Activated T-cell treated with anti-CD3 and anti-CD28 coated beads, Interleukin-2, amount 50 U/mL, for 4 hours (primary cell): ENCODE results near the gene DDX47. TPM values are rescaled to one million over a fixed set of nuclear protein-coding genes. Genes with fewer than 3 reads are reported as not detected.

Experiments
- ATAC-seq, 2 donors: fragments of 200-7000 bp; cut with Tn5 transposase; one replicate each; pipeline ENCODE4 v1.10.0; 2021
- DNase-seq: peaks from one replicate; pipeline ENCODE4 v3.0.0-alpha.2; 2020
- H3K27me3 Mint-ChIP-seq: one replicate; pipeline ENCODE4 v1.8.0; 2021; ENCODE audit warnings: low read depth, mixed read lengths
- H3K36me3 Mint-ChIP-seq: one replicate; pipeline ENCODE4 v1.8.0; 2022; ENCODE audit warnings: mixed read lengths; ENCODE audit not compliant: insufficient read depth
- H3K4me1 Mint-ChIP-seq: one replicate; pipeline ENCODE4 v1.8.0; 2021; ENCODE audit warnings: low read depth, mixed read lengths
- H3K4me3 Mint-ChIP-seq: one replicate; pipeline ENCODE4 v1.8.0; 2021; ENCODE audit warnings: mild to moderate bottlenecking, moderate library complexity, mixed read lengths
- H3K9me3 Mint-ChIP-seq: one replicate; pipeline ENCODE4 v1.8.0; 2021; ENCODE audit warnings: mixed read lengths
- total RNA-seq, 3 donors: library from RNA; stranded (reverse); gene quantifications; one replicate each; pipeline ENCODE4 v1.2.1, GENCODE V29; 2021

The DDX47 gene
- total RNA-seq: 100 to 1,000 TPM; 128 to 141 (median 137) TPM

DNA sequence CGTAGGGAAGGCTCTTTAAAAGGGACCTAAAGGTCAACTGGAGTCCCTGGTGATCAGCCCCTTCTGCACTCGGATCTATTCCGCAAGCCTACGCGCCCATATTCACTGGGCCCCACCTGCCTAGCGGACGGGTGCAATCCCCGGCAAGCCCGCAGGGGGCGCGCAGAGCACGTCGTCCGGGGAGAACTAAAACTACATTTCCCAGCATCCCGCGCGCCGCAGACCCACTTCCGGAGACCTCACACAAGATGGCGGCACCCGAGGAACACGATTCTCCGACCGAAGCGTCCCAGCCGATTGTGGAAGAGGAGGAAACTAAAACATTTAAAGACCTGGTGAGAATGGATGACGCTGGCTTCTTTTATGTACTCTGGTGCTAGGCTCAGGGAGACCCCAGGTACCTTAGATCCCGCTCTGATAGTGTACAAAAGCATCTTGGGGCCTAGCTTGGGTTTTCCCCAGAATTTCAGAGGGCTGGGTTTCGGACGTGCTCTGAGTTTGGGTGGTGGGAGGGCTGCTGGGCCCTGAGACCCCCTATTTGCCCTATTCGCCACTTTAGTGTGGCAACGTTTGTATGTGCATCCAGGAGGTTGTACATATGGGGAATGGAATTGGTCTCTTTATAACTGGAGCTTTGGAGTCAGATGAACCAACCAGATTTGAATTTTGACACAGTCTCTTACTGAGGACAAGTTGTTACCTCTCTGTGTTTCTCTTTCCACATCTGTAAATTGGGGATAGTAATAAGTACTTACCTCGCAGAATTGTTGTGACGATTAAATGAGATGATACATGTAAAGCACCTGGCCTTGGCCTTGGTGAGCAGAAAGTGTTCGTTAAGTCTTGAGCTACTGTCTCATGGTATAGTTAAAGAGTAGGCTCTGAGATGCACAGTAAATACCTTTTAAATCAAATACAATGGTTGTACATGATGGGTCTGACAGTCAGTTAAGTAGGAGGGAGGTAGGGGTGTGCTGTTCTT is at the start of gene DDX47:
Gene DDX47, plus strand, starts transcription at position 227 of the 982 bp plus-strand sequence. Its CDS starts 22 bp downstream, at position 249.
- DNase-seq (peak; percentile 98), ATAC-seq (peak; percentile 93 to 95)
- peak within 1 kb of the TSS; percentile 98 for H3K4me3 Mint-ChIP-seq
- peaks cover 56% of the 10 kb centered on the region for H3K4me1 Mint-ChIP-seq
- no peaks in the 10 kb centered on the region for H3K27me3 Mint-ChIP-seq
- peaks cover 18% of the 10 kb centered on the region for H3K36me3 Mint-ChIP-seq
- H3K9me3 Mint-ChIP-seq: no peaks in the 10 kb centered on the region

DNA sequence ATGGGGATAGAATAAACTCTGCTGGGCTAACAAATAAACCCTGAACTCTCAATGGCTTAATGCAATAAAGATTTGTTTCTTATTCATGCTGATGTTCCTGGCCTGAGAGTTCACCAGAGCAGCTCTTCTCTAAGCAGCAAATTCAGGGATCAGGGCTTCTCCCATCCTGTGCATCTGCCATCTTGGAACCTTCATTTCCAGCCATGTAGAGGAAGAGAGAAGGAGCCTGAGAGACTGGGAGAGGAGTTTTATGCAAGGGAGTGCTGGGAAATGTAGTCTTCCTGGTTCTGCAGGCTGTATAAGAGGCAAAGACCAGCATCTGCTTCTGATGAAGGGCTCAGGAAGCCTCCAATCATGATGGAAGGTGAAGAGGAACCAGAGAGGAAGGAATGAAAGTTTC is 48.3 kb upstream of the DDX47 start:
- Mint-ChIP-seq H3K4me1 (peaks cover 2% of the 10 kb centered on the region), H3K9me3 (peaks cover 2% of the 10 kb centered on the region), H3K27me3 (no peaks in the 10 kb centered on the region), H3K4me3 (no peak overlapping the region), H3K36me3 (peaks cover 3% of the 10 kb centered on the region)
- no peak for ATAC-seq
- no peak for DNase-seq

DNA sequence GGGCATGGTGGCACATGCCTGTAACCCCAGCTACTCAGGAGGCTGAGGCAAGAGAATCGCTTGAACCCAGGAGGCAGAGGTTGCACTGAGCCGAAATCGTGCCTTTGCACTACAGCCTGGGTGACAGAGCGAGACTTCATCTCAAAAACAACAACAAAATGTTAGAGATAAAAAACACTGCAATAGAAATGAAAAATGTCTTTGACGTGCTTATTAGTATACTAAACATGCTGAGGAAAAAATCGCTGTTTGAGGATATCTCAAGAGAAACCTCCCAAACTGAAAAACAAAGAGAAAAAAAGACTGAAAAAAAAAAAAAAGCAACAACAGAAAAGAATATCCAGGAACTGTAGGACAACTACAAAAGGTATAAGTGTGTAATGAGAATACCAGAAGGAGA is 42.9 kb upstream of the DDX47 start:
- H3K27me3 Mint-ChIP-seq: no peaks in the 10 kb centered on the region
- H3K9me3 Mint-ChIP-seq: peaks cover 11% of the 10 kb centered on the region
- H3K4me1 Mint-ChIP-seq: no peaks in the 10 kb centered on the region
- DNase-seq (no peak), ATAC-seq (no peak)
- H3K4me3 Mint-ChIP-seq: no peak overlapping the region
- no peaks in the 10 kb centered on the region for H3K36me3 Mint-ChIP-seq

DNA sequence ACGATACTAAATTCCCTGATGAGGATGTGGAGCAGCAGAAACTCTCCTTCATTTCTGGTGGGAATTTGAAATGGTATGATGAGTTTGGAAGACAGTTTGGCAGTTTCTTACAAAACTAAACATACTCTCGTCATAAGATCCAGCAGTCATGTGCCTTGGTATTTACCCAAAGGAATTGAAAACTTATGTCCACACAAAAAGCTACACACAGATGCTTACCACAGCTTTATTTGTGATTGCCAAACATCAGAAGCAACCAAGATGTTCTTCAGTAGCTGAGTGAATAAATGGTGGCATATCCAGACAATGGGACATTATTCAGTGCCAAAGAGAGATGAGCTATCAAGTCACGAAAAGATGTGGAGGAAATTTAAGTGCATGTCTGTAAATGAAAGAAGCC is 38.4 kb upstream of the DDX47 start:
- DNase-seq: no peak
- Mint-ChIP-seq H3K36me3 (no peaks in the 10 kb centered on the region), H3K9me3 (peaks cover 9% of the 10 kb centered on the region), H3K27me3 (no peaks in the 10 kb centered on the region), H3K4me3 (no peak overlapping the region), H3K4me1 (no peaks in the 10 kb centered on the region)
- ATAC-seq: no peak

DNA sequence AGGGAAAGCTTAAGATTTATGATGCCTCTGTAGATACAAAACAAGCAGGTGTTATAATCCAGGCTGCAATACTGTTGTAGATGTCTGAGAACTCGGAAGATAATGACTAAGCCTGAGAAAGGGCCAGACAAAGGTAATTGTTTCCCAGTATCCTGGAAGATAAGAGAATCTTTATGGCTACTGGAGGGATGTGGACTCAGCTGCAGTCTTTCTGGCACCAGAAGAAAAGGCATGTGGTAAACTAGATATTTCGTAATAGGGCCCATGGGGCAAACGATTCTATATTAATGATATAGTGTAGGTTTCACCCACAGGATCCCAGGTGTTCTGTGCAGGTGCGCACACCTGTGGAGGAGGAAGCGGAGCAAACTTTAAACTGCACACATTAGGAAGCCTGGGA is 36.9 kb upstream of the DDX47 start:
- Mint-ChIP-seq H3K36me3 (no peaks in the 10 kb centered on the region), H3K27me3 (no peaks in the 10 kb centered on the region), H3K4me3 (no peak overlapping the region), H3K9me3 (peaks cover 2% of the 10 kb centered on the region), H3K4me1 (no peaks in the 10 kb centered on the region)
- no peak for ATAC-seq
- no peak for DNase-seq

DNA sequence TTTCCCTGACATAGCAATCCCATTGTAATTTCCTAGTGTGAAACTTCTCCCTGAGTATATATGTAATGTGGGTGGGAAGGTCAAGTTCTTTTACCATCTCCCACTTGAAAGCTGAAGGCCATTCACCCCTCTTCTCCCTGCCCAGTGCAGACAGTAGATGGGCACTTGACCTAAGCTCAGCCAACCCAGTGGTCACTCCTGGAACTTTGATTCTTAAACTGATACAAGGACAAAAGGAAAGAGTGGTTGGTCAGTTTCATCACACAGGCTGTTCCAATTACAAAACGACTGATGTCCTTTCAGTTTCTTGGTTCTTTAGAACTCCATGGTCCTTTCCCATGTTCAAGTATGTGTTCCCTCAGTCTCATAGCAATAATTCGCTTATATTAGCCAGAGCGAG is 36.1 kb upstream of the DDX47 start:
- H3K4me3 Mint-ChIP-seq: no peak overlapping the region
- no peaks in the 10 kb centered on the region for H3K27me3 Mint-ChIP-seq
- DNase-seq (no peak), ATAC-seq (no peak)
- H3K36me3 Mint-ChIP-seq: no peaks in the 10 kb centered on the region
- peaks cover 2% of the 10 kb centered on the region for H3K9me3 Mint-ChIP-seq
- no peaks in the 10 kb centered on the region for H3K4me1 Mint-ChIP-seq

DNA sequence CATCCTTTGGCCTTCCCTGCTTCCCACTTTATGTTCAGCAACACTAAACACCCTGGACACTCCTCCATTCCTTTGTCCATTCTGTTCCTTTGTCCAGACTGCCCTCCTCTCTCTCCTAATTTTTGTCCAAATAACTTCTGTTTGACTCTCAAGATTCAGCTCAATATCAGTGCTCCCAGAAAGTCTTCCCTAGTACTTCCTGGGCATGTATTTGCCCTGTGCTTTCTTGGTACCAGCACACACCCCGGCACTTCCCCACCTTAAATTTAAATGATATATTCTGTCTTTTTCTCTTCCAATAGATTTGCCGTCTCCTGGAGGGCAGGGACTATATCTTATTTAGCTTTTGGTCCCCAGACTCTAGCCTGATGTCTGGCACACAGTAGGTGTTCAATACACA is 34.1 kb upstream of the DDX47 start:
- Mint-ChIP-seq H3K4me1 (no peaks in the 10 kb centered on the region), H3K27me3 (no peaks in the 10 kb centered on the region)

DNA sequence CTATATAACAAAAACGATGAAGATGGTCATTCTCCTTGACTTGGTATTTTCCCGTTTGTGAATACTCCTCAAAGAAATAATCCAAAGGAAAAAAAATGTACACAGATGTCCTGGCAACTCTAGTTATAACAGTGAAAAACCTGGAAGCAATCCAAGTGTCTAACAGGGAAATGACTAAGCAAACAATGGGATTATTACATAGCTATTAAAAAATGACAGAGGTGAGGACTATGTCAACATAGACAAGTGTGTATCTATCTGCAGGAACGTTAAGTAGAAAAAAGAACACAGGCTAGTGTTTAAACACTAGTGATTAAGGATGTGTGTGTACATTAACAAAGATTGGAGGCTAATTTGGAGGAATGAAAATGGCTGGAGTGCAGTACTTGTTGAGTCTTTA is 33.6 kb upstream of the DDX47 start:
- no peaks in the 10 kb centered on the region for H3K9me3 Mint-ChIP-seq
- H3K4me1 Mint-ChIP-seq: no peaks in the 10 kb centered on the region
- H3K36me3 Mint-ChIP-seq: no peaks in the 10 kb centered on the region
- no peaks in the 10 kb centered on the region for H3K27me3 Mint-ChIP-seq
- no peak overlapping the region for H3K4me3 Mint-ChIP-seq
- ATAC-seq (no peak), DNase-seq (no peak)

More for the DNA sequence above, 34.1 kb upstream of the DDX47 start:
- Mint-ChIP-seq H3K36me3 (no peaks in the 10 kb centered on the region), H3K9me3 (no peaks in the 10 kb centered on the region), H3K4me3 (no peak overlapping the region)
- DNase-seq (no peak), ATAC-seq (no peak)

DNA sequence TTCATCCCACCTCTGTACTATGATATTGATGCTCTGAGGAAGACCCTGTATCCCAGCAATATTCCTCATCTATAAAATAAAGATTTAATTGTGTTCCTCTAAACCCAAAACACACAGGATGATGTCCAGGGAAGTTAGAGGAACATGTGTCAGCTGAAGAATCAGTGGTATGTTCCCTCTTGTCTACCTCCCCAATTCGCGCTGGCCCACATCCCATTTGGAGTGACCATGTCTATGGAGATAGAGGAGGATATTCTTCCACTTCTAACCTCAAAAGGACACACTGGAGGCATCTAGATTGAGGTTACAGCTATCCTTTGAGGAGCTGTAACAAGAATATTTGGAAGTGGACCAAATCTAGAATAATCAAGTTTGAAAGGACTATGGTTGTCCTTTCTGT is 29.0 kb upstream of the DDX47 start:
- ATAC-seq: no peak
- Mint-ChIP-seq H3K4me3 (no peak overlapping the region), H3K27me3 (no peaks in the 10 kb centered on the region), H3K36me3 (no peaks in the 10 kb centered on the region), H3K4me1 (peaks cover 26% of the 10 kb centered on the region), H3K9me3 (no peaks in the 10 kb centered on the region)
- no peak for DNase-seq

DNA sequence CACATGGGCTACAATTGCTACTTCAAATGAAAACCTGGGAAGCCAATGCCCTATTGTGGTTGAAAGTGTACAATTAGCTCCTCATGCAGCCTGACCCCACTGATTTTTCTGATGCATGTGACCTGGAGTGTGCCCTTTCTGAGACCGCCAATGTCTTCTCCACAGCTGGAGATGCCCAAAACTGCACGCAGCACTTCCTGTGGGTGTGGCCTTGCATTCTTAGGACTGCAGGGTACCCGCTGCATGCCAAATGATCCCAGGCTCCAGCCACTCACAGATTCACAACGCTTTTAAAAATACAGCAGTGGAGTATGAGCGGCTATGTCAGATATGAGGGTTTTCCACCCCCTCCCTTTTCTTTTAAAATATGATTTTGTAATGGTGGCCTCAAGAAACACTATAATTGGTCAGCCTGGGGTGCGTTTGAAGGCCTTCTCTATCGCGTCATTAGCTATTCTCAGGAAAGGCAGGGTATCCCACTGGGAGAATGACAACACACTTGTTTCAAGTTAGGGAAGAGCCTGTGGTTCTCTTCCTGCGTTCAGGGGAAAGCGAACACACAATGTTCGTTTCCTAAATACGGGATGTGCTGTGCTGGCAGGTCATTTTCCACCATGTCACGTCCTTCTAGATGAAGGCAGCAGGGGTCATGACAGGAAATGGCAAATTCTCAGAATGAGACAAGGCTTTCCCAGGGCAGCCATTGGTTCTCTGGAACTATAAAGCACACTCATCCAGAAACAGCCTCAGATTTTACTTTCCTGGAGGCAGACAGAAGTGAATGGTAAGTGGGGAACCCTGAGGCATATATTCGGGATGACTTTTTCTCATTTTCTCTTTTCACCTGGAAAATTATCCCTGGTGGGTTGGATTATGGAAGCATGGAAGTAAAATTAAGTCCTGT is 28.0 kb upstream of the DDX47 start, which contains the start of gene APOLD1:
Gene APOLD1, plus strand, starts transcription at position 749 of the 904 bp plus-strand sequence. Its CDS starts 33 bp downstream, at position 782.
- DNase-seq: no peak

DNA sequence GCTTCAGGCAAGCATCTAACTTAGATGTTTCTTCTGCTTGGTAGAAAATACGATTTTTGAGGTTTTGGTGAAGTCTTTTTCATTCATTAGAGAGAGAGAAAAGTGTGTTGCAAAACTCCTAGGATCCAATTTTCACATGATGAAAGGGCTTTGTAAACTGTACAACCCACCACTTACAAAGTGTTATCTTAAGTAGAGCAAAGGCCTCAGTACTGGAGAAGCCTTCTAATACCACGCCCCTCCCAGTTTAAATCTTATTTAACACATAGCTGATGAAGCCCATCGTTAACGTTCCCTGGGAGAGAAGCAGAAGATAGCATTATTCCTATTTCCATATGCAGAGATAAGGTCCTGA is 26.8 kb upstream of the DDX47 start:
- ATAC-seq (peak; percentile 13 to 20), DNase-seq (no peak)
- Mint-ChIP-seq H3K27me3 (no peaks in the 10 kb centered on the region), H3K4me1 (peaks cover 26% of the 10 kb centered on the region), H3K4me3 (peak overlapping the region; percentile 72), H3K36me3 (no peaks in the 10 kb centered on the region), H3K9me3 (no peaks in the 10 kb centered on the region)

More for the DNA sequence above, 28.0 kb upstream of the DDX47 start, which contains the start of gene APOLD1:
- H3K36me3 Mint-ChIP-seq: no peaks in the 10 kb centered on the region
- H3K4me1 Mint-ChIP-seq: peaks cover 26% of the 10 kb centered on the region
- ATAC-seq: no peak
- no peaks in the 10 kb centered on the region for H3K27me3 Mint-ChIP-seq
- H3K9me3 Mint-ChIP-seq: no peaks in the 10 kb centered on the region
- H3K4me3 Mint-ChIP-seq: peak within 1 kb of the TSS; percentile 72

DNA sequence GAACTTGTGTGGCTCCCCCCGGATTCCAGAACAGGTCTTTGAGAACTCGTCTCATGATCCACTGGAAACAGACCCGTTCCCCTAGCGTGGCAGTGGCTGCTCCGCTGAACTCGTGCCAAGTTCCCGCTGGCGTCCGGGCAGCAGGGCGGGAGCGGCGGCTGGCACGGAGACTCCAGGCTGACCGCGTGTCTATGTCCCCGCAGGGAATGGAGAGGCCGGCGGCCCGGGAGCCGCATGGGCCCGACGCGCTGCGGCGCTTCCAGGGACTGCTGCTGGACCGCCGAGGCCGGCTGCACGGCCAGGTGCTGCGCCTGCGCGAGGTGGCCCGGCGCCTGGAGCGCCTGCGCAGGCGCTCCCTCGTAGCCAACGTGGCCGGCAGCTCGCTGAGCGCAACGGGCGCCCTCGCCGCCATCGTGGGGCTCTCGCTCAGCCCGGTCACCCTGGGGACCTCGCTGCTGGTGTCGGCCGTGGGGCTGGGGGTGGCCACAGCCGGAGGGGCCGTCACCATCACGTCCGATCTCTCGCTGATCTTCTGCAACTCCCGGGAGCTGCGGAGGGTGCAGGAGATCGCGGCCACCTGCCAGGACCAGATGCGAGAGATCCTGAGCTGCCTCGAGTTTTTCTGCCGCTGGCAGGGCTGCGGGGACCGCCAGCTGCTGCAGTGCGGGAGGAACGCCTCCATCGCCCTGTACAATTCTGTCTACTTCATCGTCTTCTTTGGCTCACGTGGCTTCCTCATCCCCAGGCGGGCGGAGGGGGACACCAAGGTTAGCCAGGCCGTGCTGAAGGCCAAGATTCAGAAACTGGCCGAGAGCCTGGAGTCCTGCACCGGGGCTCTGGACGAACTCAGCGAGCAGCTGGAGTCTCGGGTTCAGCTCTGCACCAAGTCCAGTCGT is 26.2 kb upstream of the DDX47 start:
- Mint-ChIP-seq H3K27me3 (no peaks in the 10 kb centered on the region), H3K4me3 (peak overlapping the region; percentile 83), H3K36me3 (no peaks in the 10 kb centered on the region), H3K4me1 (peaks cover 26% of the 10 kb centered on the region), H3K9me3 (no peaks in the 10 kb centered on the region)
- DNase-seq: peak; percentile 65
- peak; percentile 94 to 96 for ATAC-seq

DNA sequence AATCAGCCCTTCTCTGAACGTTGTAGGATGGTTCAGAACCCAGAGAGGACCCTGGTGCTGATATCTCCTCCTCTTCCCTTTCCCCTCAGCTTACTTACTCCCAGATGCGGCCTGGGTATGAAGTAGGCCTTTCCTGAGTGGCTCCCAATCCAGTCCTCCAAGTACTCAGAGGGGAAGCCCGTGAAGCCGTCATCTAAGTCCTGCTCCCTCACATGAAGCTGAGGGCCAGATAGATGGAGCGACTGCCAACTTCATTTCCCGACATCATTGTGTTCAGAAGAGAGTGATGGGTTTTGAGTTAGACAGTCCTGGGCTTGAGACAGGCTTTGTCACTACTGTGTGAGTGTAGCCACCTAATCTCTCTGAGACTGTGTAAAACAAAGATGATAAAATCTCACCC is 25.0 kb upstream of the DDX47 start:
- no peaks in the 10 kb centered on the region for H3K27me3 Mint-ChIP-seq
- H3K36me3 Mint-ChIP-seq: no peaks in the 10 kb centered on the region
- no peak for DNase-seq
- H3K4me3 Mint-ChIP-seq: peak overlapping the region; percentile 83
- H3K4me1 Mint-ChIP-seq: peaks cover 26% of the 10 kb centered on the region
- no peak for ATAC-seq
- no peaks in the 10 kb centered on the region for H3K9me3 Mint-ChIP-seq
